SK-N-SH treated with all-trans-retinoic acid at 6 μM for 48 hours (cell line): ENCODE data around the gene LPP.

Source experiments
- ARNTL ChIP-seq: fragments of 450-650 bp; formaldehyde crosslinking; IDR thresholded peaks from 2 replicates; pipeline ENCODE4 v1.5.0; 2020; ENCODE audit warnings: low read depth, mild to moderate bottlenecking, moderate library complexity, borderline replicate concordance
- CSDC2 ChIP-seq: fragments of 250-450 bp; sonication (Bioruptor Pico); IDR thresholded peaks from 2 replicates; pipeline ENCODE4 v1.5.0; 2020; ENCODE audit warnings: mild to moderate bottlenecking, moderate library complexity
- GLIS3 ChIP-seq: fragments of 250-450 bp; sonication (Bioruptor Pico); IDR thresholded peaks from 2 replicates; pipeline ENCODE4 v1.5.0; 2020; ENCODE audit warnings: mild to moderate bottlenecking, moderate library complexity
- RARB ChIP-seq: fragments of 250-450 bp; sonication (Bioruptor Pico); IDR thresholded peaks from 2 replicates; pipeline ENCODE4 v1.8.0; 2021; ENCODE audit warnings: mild to moderate bottlenecking, moderate library complexity
- TCF4 ChIP-seq: fragments of 250-450 bp; sonication (Bioruptor Pico); IDR thresholded peaks from 2 replicates; pipeline ENCODE4 v1.8.0; 2021; ENCODE audit warnings: mild to moderate bottlenecking, moderate library complexity, borderline replicate concordance
- ZC3H10 ChIP-seq: fragments of 250-450 bp; sonication (Bioruptor Pico); IDR thresholded peaks from 2 replicates; pipeline ENCODE4 v1.5.1; 2021; ENCODE audit warnings: mild to moderate bottlenecking, moderate library complexity
- ZFP30 ChIP-seq: fragments of 450-650 bp; formaldehyde crosslinking; IDR thresholded peaks from 2 replicates; pipeline ENCODE4 v1.5.0; 2022; ENCODE audit warnings: mild to moderate bottlenecking, moderate library complexity
- TF ChIP-seq, protein P1 (sequence below): fragments of 250-450 bp; sonication (Bioruptor Pico); IDR thresholded peaks from 2 replicates; pipeline ENCODE4 v1.8.0; 2020; ENCODE audit warnings: mild to moderate bottlenecking, moderate library complexity, borderline replicate concordance
- TF ChIP-seq, protein P2 (sequence below): fragments of 250-450 bp; sonication (Bioruptor Pico); IDR thresholded peaks from 2 replicates; pipeline ENCODE4 v1.5.1; 2021; ENCODE audit warnings: mild to moderate bottlenecking, moderate library complexity

DNA sequence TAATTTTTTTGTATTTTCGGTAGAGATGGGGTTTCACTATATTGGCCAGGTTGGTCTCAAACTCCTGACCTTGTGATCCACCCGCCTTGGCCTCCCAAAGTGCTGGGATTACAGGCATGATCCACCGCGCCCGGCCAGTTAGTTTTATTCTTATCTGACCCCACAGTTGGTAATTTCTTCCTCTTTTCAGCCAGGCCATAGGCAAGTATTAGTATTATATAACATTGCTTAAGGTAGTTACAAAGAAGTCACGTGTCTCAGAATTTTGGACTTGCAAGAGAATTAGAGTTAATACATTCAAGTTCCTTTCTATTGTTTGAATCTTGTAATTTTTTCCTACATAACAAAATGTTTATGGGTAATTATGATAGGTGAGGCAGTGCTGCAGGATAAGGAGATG lies 334.8 kb downstream of the LPP start:
- TF ChIP-seq RARB (CRISPR knock-in tag), result no peak
- TF ChIP-seq, protein P1, sequence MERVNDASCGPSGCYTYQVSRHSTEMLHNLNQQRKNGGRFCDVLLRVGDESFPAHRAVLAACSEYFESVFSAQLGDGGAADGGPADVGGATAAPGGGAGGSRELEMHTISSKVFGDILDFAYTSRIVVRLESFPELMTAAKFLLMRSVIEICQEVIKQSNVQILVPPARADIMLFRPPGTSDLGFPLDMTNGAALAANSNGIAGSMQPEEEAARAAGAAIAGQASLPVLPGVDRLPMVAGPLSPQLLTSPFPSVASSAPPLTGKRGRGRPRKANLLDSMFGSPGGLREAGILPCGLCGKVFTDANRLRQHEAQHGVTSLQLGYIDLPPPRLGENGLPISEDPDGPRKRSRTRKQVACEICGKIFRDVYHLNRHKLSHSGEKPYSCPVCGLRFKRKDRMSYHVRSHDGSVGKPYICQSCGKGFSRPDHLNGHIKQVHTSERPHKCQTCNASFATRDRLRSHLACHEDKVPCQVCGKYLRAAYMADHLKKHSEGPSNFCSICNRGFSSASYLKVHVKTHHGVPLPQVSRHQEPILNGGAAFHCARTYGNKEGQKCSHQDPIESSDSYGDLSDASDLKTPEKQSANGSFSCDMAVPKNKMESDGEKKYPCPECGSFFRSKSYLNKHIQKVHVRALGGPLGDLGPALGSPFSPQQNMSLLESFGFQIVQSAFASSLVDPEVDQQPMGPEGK (CRISPR knock-in tag), result no peak
- TF ChIP-seq ZFP30 (CRISPR knock-in tag), result no peak
- TF ChIP-seq ZC3H10 (CRISPR knock-in tag), result no peak
- TF ChIP-seq TCF4 (CRISPR knock-in tag), result no peak
- TF ChIP-seq CSDC2 (CRISPR knock-in tag), result no peak
- no peak for TF ChIP-seq ARNTL (CRISPR knock-in tag)
- TF ChIP-seq, protein P2, sequence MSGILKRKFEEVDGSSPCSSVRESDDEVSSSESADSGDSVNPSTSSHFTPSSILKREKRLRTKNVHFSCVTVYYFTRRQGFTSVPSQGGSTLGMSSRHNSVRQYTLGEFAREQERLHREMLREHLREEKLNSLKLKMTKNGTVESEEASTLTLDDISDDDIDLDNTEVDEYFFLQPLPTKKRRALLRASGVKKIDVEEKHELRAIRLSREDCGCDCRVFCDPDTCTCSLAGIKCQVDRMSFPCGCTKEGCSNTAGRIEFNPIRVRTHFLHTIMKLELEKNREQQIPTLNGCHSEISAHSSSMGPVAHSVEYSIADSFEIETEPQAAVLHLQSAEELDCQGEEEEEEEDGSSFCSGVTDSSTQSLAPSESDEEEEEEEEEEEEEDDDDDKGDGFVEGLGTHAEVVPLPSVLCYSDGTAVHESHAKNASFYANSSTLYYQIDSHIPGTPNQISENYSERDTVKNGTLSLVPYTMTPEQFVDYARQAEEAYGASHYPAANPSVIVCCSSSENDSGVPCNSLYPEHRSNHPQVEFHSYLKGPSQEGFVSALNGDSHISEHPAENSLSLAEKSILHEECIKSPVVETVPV (CRISPR knock-in tag), result no peak
- TF ChIP-seq GLIS3 (CRISPR knock-in tag), result no peak
